IPS-18a (cell line): Measurements from ENCODE around the gene CHD5.

ENCODE experiments used
- H3K27ac ChIP-seq: one replicate; pipeline ENCODE4 v1.5.1; 2013; ENCODE audit warnings: low read length
- H3K27me3 ChIP-seq: one replicate; pipeline ENCODE4 v1.6.1; 2013; ENCODE audit warnings: mild to moderate bottlenecking, low read length; ENCODE audit not compliant: control insufficient read depth, insufficient read depth
- H3K36me3 ChIP-seq: one replicate; pipeline ENCODE4 v1.6.1; 2013; ENCODE audit warnings: low read depth, low read length; ENCODE audit not compliant: control insufficient read depth
- H3K4me1 ChIP-seq: one replicate; pipeline ENCODE4 v1.6.1; 2013; ENCODE audit warnings: low read depth, low read length; ENCODE audit not compliant: control insufficient read depth
- H3K4me3 ChIP-seq: one replicate; pipeline ENCODE4 v1.5.1; 2013; ENCODE audit warnings: low read length
- H3K9ac ChIP-seq: one replicate; pipeline ENCODE4 v1.6.1; 2013; ENCODE audit warnings: mild to moderate bottlenecking, low read length, moderate library complexity
- H3K9me3 ChIP-seq: one replicate; pipeline ENCODE4 v1.6.1; 2013; ENCODE audit warnings: low read depth, low read length; ENCODE audit not compliant: control insufficient read depth

CHD5 gene

GRCh38 chr1:6126521-6127067 is 53.5 kb downstream of the CHD5 start:
- no peak overlapping the region for H3K27ac ChIP-seq
- H3K4me3 ChIP-seq = no peak overlapping the region
- H3K9me3 ChIP-seq = no peaks in the 10 kb centered on the region
- H3K4me1 ChIP-seq = no peaks in the 10 kb centered on the region
- H3K36me3 ChIP-seq = no peaks in the 10 kb centered on the region
- peaks cover 19% of the 10 kb centered on the region for H3K27me3 ChIP-seq
- H3K9ac ChIP-seq = no peak overlapping the region

DNA sequence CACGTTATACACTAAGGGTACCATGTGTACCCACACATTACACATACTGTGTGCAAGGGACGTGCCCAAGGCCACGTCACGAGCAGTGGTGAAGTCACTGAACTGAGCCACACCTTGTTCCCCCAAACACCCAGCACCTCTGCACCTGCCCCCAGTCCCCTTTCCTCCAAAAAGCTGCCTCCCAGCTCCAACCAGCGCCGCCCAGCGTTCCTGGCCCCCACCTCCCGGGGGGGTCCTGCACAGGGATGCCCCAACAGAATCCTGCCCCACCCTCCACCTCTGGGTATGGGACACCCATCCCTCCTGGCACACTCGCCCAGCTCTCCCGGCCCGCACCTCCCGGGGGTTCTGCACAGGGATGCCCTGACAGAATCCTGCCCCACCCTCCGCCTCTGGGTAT is 54.1 kb downstream of the CHD5 start:
- Histone ChIP-seq H3K27ac (no peak overlapping the region), H3K4me1 (no peaks in the 10 kb centered on the region)

GRCh38 chr1:6125366-6125765 is 54.8 kb downstream of the CHD5 start:
- no peak overlapping the region for H3K27ac ChIP-seq
- H3K36me3 ChIP-seq = no peaks in the 10 kb centered on the region
- H3K9me3 ChIP-seq = no peaks in the 10 kb centered on the region
- no peak overlapping the region for H3K9ac ChIP-seq
- H3K4me3 ChIP-seq = no peak overlapping the region
- H3K4me1 ChIP-seq = no peaks in the 10 kb centered on the region
- H3K27me3 ChIP-seq = peaks cover 19% of the 10 kb centered on the region

More for the DNA sequence above, 54.1 kb downstream of the CHD5 start:
- no peaks in the 10 kb centered on the region for H3K36me3 ChIP-seq
- peaks cover 19% of the 10 kb centered on the region for H3K27me3 ChIP-seq
- no peak overlapping the region for H3K4me3 ChIP-seq
- no peaks in the 10 kb centered on the region for H3K9me3 ChIP-seq
- H3K9ac ChIP-seq = no peak overlapping the region

GRCh38 chr1:6124746-6125365 is 55.3 kb downstream of the CHD5 start:
- Histone ChIP-seq H3K4me1 (no peaks in the 10 kb centered on the region), H3K4me3 (no peak overlapping the region), H3K27me3 (peaks cover 19% of the 10 kb centered on the region), H3K27ac (no peak overlapping the region), H3K36me3 (no peaks in the 10 kb centered on the region), H3K9ac (no peak overlapping the region), H3K9me3 (no peaks in the 10 kb centered on the region)

DNA sequence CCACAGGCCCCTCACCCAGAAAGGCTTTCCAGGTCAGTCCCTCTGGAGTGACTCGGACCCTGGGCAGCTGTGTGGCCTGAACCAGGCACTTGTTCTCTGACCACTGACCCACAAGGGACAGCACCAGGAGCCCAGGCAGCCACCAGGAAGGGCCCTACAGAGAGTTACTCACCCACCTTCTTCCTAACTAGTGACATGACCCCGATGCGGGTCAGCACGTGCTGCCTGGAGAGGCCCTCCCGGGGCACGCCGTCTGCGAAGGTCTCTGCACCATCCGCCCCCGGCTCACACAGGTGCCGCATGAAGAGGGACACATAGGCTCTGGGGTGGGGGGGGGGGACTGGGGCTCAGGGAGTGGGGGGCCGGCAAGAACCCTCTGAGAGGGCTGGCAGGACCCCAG is 55.8 kb downstream of the CHD5 start:
- Histone ChIP-seq H3K27me3 (peaks cover 19% of the 10 kb centered on the region), H3K9ac (no peak overlapping the region), H3K9me3 (no peaks in the 10 kb centered on the region), H3K36me3 (no peaks in the 10 kb centered on the region), H3K4me1 (no peaks in the 10 kb centered on the region), H3K27ac (no peak overlapping the region), H3K4me3 (no peak overlapping the region)

- Histone ChIP-seq H3K27ac (no peak overlapping the region), H3K9me3 (no peaks in the 10 kb centered on the region), H3K36me3 (no peaks in the 10 kb centered on the region), H3K4me1 (no peaks in the 10 kb centered on the region), H3K9ac (no peak overlapping the region), H3K27me3 (peaks cover 19% of the 10 kb centered on the region), H3K4me3 (no peak overlapping the region)
These were observed 56.3 kb downstream of the CHD5 start for GRCh38 chr1:6123816-6124215.

- no peak overlapping the region for H3K9ac ChIP-seq
- no peak overlapping the region for H3K4me3 ChIP-seq
- H3K36me3 ChIP-seq = no peaks in the 10 kb centered on the region
- H3K27ac ChIP-seq = no peak overlapping the region
- H3K27me3 ChIP-seq = peaks cover 13% of the 10 kb centered on the region
- no peaks in the 10 kb centered on the region for H3K9me3 ChIP-seq
- no peaks in the 10 kb centered on the region for H3K4me1 ChIP-seq
These were observed 57.0 kb downstream of the CHD5 start for GRCh38 chr1:6123083-6123482.

- Histone ChIP-seq H3K4me1 (no peaks in the 10 kb centered on the region), H3K36me3 (no peaks in the 10 kb centered on the region), H3K27me3 (peaks cover 4% of the 10 kb centered on the region), H3K9me3 (no peaks in the 10 kb centered on the region), H3K9ac (no peak overlapping the region), H3K4me3 (no peak overlapping the region), H3K27ac (no peak overlapping the region)
These were observed 58.3 kb downstream of the CHD5 start for GRCh38 chr1:6121651-6122370.

DNA sequence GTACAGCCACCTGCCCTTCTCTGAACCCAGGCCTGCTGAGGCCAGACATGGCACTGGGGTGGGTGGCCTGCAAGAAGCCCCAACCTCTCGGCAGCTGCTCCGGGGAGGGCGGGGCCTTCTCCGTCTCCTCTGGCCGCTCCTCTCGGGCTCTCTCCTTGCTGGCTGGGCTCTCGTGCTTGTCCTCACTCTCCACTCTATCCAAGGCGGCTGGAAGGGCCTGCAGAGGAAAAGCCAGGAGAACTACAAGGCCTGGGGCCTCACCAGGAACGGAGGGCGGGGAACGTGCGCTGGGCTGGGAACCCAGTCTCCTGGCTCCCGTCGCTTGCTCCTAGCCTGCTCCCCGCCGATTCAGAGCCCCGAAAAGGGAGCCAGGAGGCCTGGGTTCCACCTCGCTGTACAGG is 59.1 kb downstream of the CHD5 start:
- no peaks in the 10 kb centered on the region for H3K9me3 ChIP-seq
- no peaks in the 10 kb centered on the region for H3K4me1 ChIP-seq
- no peak overlapping the region for H3K27ac ChIP-seq
- no peak overlapping the region for H3K4me3 ChIP-seq
- H3K27me3 ChIP-seq = no peaks in the 10 kb centered on the region
- no peaks in the 10 kb centered on the region for H3K36me3 ChIP-seq
- no peak overlapping the region for H3K9ac ChIP-seq

DNA sequence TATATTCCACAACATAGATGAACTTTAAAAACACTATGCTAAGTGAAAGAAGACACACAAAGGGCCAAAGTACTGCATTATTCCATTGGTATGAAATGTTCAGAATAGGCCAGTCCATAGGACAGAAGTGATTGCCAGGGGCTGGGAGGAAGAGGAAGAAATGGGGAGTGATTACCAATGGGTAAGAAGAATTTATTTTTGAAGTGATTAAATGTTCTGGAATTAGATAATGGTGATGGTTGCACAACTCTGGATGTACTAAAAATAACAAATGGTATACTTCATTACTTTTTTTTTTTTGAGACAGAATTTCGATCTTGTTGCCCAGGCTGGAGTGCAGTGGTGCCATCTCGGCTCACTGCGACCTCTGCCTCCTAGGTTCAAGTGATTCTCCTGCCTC is 61.7 kb downstream of the CHD5 start:
- Histone ChIP-seq H3K27me3 (no peaks in the 10 kb centered on the region), H3K36me3 (no peaks in the 10 kb centered on the region), H3K9me3 (no peaks in the 10 kb centered on the region), H3K4me1 (no peaks in the 10 kb centered on the region), H3K4me3 (no peak overlapping the region), H3K9ac (no peak overlapping the region), H3K27ac (no peak overlapping the region)

GRCh38 chr1:6117624-6118023 is 62.5 kb downstream of the CHD5 start:
- no peaks in the 10 kb centered on the region for H3K4me1 ChIP-seq
- no peaks in the 10 kb centered on the region for H3K36me3 ChIP-seq
- no peaks in the 10 kb centered on the region for H3K27me3 ChIP-seq
- H3K9ac ChIP-seq = no peak overlapping the region
- no peak overlapping the region for H3K27ac ChIP-seq
- H3K4me3 ChIP-seq = no peak overlapping the region
- no peaks in the 10 kb centered on the region for H3K9me3 ChIP-seq

DNA sequence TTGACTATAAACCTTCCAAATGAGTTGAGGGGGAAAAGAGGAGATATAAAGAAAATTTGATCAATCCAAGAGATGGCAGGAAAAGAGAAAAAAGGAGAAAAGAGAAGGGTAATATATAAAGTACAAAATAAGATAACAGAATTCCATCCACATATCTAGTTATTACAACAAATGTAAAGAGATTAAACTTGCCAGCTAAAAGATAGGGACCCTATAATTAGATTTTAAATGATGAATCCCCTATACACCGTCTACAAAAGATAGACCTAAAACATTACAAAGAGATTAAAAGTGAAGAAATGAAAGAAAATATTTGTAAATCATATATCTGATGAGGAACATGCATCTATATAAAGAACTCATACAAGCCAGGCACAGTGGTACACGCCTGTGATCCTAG is 63.1 kb downstream of the CHD5 start:
- Histone ChIP-seq H3K9me3 (no peaks in the 10 kb centered on the region), H3K9ac (no peak overlapping the region), H3K27me3 (no peaks in the 10 kb centered on the region), H3K4me1 (no peaks in the 10 kb centered on the region), H3K4me3 (no peak overlapping the region), H3K36me3 (no peaks in the 10 kb centered on the region), H3K27ac (no peak overlapping the region)
